Ectodermal cell (in vitro differentiated cells): Measurements from ENCODE around the gene OR8B4. TPM values are rescaled to one million over a fixed set of nuclear protein-coding genes. Genes with fewer than 3 reads are reported as not detected.
"Not testable (repeated sequence)": the region's sequence is repeated elsewhere in the genome, so short reads cannot be mapped to it uniquely, and the experiment has no call there.

Experiments
- H3K27ac ChIP-seq: 2 replicates; pipeline ENCODE4 v1.7.0; 2013; ENCODE audit warnings: mild to moderate bottlenecking, low read depth, low read length; ENCODE audit not compliant: insufficient read depth, poor library complexity, severe bottlenecking
- H3K27me3 ChIP-seq: 2 replicates; pipeline ENCODE4 v1.7.0; 2013; ENCODE audit warnings: mild to moderate bottlenecking, low read length; ENCODE audit not compliant: insufficient read depth, control insufficient read depth, poor library complexity, severe bottlenecking
- H3K36me3 ChIP-seq: one replicate; pipeline ENCODE4 v1.7.0; 2013; ENCODE audit warnings: low read length; ENCODE audit not compliant: control insufficient read depth, insufficient read depth
- H3K4me1 ChIP-seq: one replicate; pipeline ENCODE4 v1.7.0; 2013; ENCODE audit warnings: low read length; ENCODE audit not compliant: control insufficient read depth, insufficient read depth
- H3K4me3 ChIP-seq: 2 replicates; pipeline ENCODE4 v1.7.0; 2013; ENCODE audit warnings: low read depth, low read length, control low read depth; ENCODE audit not compliant: insufficient read depth
- H3K9me3 ChIP-seq: 2 replicates; pipeline ENCODE4 v1.7.0; 2013; ENCODE audit warnings: mild to moderate bottlenecking, low read length, moderate library complexity; ENCODE audit not compliant: control insufficient read depth
- WGBS, 2 experiments: methylation state at CpG; one replicate each; pipeline ENCODE4 v1.1.7; 2013; ENCODE audit warnings: missing lambda C conversion rate in 2 of 2; 5-methylcytosine and 5-hydroxymethylcytosine counted together
- polyA plus RNA-seq, 4 experiments: library from polyadenylated mRNA; stranded (reverse); fragments of 50-300 nt; gene quantifications; one replicate each; pipeline ENCODE4 v1.2.3, GENCODE V29; 2013

Gene OR8B4, protein sequence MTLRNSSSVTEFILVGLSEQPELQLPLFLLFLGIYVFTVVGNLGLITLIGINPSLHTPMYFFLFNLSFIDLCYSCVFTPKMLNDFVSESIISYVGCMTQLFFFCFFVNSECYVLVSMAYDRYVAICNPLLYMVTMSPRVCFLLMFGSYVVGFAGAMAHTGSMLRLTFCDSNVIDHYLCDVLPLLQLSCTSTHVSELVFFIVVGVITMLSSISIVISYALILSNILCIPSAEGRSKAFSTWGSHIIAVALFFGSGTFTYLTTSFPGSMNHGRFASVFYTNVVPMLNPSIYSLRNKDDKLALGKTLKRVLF
- polyA plus RNA-seq (2013, experiment 1 of 4), result not detected
- polyA plus RNA-seq (2013, experiment 2 of 4), result not detected
- polyA plus RNA-seq (2013, experiment 3 of 4), result not detected
- polyA plus RNA-seq (2013, experiment 4 of 4), result not detected

DNA sequence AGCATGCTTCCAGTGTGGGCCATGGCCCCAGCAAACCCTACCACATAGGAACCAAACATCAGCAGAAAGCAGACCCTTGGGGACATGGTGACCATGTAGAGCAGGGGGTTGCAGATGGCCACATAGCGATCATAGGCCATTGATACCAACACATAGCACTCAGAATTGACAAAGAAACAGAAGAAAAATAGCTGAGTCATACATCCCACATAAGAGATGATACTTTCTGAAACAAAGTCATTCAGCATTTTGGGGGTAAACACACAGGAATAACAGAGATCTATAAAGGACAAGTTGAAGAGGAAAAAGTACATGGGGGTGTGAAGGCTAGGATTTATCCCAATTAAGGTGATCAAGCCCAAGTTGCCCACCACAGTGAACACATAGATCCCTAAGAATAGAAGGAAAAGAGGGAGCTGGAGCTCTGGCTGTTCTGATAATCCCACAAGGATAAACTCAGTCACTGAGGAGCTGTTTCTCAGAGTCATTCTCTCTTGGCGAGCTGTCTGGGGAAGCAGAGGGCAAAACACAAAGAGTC, at the start of gene OR8B4:
OR8B4 (minus strand) TSS at position 488 of the 538 bp plus-strand sequence; CDS start at position 488, 0 bp downstream.
- H3K27me3 ChIP-seq, result no peaks in the 10 kb centered on the region
- WGBS, 2 experiments, result 96% methylated on average over 2 of the region's 2 CpGs
- H3K9me3 ChIP-seq, result no peaks in the 10 kb centered on the region
- no peak within 1 kb of the TSS for H3K27ac ChIP-seq
- no peaks in the 10 kb centered on the region for H3K4me1 ChIP-seq
- H3K4me3 ChIP-seq, result no peak within 1 kb of the TSS
- no peaks in the 10 kb centered on the region for H3K36me3 ChIP-seq

DNA sequence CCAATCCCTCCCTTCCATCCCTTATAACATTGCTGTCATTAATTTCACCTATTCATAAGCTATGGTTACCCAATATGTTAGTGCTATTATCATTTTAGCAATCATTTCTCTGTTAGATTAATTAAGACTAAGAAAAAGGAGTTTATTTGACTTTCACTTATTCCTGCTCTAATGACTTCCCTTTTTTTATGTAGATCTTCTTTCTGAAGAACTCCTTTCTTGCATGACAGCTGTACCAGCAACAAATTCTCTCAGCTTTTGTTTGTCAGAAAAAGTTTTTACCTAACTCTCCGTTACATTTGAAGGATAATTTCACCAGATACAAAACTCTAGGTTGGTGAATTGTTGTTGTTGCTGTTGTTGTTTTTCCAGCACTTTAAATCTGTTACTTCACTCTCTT, 49.4 kb upstream of the OR8B4 start:
- no CpG with 5 or more reads among the region's 1 CpG for WGBS, 2 experiments
- Histone ChIP-seq H3K4me1 (no peaks in the 10 kb centered on the region), H3K9me3 (no peaks in the 10 kb centered on the region), H3K27me3 (no peaks in the 10 kb centered on the region), H3K36me3 (no peaks in the 10 kb centered on the region), H3K4me3 (no peak overlapping the region), H3K27ac (no peak overlapping the region)

DNA sequence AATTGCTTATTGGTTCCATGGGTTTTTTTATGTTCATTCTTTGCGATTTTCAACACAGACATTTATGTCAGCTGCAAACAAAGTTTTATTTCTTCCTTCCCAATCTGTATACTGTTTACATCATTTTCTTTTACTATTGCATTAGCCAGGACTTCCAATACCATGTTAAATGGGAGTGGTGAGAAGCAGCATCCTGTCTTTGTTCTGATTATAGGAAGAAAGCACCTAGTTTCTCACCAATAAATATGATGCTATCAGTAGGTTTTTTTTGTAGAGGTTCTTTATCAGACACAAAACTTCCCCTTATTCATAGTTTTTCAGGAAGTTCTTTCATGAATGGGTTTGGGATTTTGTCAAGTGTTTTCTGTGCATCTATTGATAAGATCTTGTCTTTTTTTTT, 48.8 kb upstream of the OR8B4 start:
- no peaks in the 10 kb centered on the region for H3K36me3 ChIP-seq
- no peaks in the 10 kb centered on the region for H3K27me3 ChIP-seq
- H3K4me3 ChIP-seq, result no peak overlapping the region
- no peaks in the 10 kb centered on the region for H3K4me1 ChIP-seq
- 100% methylated on average over 1 of the region's 1 CpG for WGBS, 2 experiments
- no peak overlapping the region for H3K27ac ChIP-seq
- H3K9me3 ChIP-seq, result no peaks in the 10 kb centered on the region

DNA sequence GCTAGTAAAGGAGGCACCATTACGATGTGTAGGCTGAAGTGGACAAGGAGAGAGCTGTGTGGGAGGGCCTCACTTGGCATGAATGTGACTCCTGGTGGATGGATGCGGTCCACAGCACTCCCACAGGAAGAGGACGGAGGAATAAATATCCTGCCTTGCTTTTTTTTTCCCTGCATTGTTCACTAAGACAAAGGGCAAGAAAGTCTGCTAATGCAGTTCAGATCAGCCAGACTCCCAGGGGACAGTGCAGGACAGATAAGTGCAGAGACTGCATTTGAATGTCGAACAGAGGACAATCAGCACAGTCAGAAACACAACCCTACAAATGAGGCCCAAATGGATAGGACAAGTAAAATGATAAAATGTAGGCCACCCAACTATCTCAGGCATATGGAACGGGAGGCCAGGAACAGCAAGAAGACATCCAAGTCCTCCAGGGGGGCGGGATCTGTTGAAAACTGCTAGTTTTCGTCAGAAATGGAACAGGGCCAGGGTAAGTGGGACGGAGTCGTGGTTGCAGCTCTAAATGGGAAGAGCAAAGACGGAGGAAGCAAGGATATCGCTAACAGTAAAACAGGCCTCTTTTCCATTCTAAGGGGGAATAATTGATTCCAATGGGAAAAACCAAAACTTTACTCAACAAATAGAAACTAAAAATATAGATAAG, 46.0 kb upstream of the OR8B4 start:
- Histone ChIP-seq H3K4me3 (no peak overlapping the region), H3K4me1 (no peaks in the 10 kb centered on the region), H3K27me3 (no peaks in the 10 kb centered on the region), H3K27ac (no peak overlapping the region), H3K36me3 (no peaks in the 10 kb centered on the region), H3K9me3 (no peaks in the 10 kb centered on the region)
- WGBS, 2 experiments, result 92 to 93% methylated on average over 11 of the region's 11 CpGs

DNA sequence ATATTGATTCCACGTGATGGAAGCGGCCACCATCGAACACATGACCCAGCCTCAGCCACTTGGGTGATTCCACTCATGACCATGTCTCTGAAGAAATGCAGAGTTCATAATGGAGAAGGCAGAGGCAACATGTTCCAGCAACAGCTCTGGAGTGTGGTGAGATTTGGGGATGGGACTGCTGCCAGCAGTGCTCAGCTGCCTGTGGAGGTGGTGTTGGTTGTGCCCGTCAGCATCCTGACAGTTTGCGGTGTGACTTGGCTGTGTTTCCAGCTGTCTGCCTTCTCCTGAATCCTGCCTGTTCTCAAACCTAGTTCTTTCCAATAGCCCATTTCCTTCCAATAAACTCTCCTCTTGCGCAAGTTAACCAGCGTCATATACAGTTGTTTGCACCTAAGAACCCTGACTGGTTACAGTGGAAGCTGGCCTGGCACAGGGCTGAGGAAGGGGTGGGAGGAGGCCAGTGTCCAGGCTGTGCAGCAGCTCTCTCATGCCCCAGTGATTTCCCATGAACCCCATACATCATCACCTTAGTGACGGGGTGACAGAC, 42.8 kb upstream of the OR8B4 start:
- Histone ChIP-seq H3K4me3 (no peak overlapping the region), H3K36me3 (no peaks in the 10 kb centered on the region), H3K4me1 (no peaks in the 10 kb centered on the region), H3K27me3 (no peaks in the 10 kb centered on the region), H3K27ac (no peak overlapping the region), H3K9me3 (no peaks in the 10 kb centered on the region)
- 92 to 94% methylated on average over 7 to 8 of the region's 8 CpGs for WGBS, 2 experiments

DNA sequence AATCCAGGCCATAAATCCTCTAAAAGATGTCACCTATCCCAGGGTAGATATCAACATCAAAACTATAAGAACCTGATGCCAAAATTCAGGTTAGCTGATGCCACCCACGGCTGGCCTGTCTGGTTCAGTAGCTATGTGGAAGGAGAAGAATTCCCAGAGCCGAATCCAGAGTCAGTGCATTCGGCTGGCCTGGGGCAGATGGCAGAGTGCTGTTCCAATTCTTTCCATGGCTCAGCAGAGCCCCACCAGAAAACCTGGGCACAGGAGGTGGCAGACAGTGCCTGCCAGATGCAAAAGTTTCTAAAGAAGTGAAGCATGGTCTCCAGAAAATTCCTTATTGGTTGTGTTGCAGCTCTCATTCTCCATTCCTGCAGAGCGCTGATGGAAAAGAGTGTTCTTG, 40.7 kb upstream of the OR8B4 start:
- Histone ChIP-seq H3K27me3 (no peaks in the 10 kb centered on the region), H3K27ac (no peak overlapping the region), H3K36me3 (no peaks in the 10 kb centered on the region), H3K9me3 (no peaks in the 10 kb centered on the region), H3K4me1 (no peaks in the 10 kb centered on the region), H3K4me3 (no peak overlapping the region)
- 95 to 98% methylated on average over 4 of the region's 4 CpGs for WGBS, 2 experiments

DNA sequence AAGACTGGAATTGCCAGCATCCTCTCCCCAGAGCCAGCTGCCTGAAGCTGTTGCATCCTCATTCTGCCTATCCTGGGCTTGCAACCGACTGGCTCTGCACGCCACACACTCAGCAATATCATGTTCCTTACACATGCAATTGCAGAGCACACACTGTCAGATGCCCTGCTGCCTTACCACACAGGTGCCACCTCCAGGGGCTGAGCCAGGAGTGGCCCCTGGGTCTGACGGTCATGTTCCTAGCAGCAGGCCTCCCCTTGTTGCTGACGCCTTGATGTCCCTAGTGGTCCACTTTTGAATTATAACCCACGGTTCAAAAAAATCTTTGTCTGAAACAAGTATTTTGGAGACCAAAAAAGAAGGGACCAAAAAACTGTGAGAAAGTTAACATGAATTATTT, 39.3 kb upstream of the OR8B4 start:
- Histone ChIP-seq H3K27ac (no peak overlapping the region), H3K4me3 (no peak overlapping the region), H3K4me1 (no peaks in the 10 kb centered on the region), H3K36me3 (no peaks in the 10 kb centered on the region), H3K27me3 (no peaks in the 10 kb centered on the region), H3K9me3 (no peaks in the 10 kb centered on the region)
- WGBS, 2 experiments, result 85 to 86% methylated on average over 5 of the region's 5 CpGs

- WGBS, 2 experiments, result 90 to 92% methylated on average over 3 of the region's 3 CpGs
These were observed 38.7 kb upstream of the OR8B4 start for GRCh38 chr11:124463324-124463723.

DNA sequence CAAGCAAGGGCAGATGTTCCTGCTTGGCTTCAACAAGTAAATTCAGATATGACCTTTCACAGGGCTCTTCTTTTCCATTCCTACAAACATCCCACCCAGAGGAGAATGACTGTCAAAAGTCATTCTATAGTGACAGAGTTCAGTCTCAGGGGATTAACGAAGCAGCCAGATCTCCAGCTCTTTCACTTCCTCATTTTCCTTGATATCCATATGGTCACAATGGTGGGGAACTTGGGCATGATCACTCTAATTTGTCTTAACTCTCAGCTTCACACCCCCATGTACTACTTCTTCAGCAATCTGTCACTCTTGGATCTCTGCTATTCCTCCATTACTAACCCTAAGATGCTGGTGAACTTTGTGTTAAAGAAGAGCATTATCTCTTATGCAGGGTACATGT, 35.8 kb upstream of the OR8B4 start:
- H3K27ac ChIP-seq, result no peak overlapping the region
- WGBS, 2 experiments, result 83 to 93% methylated on average over 1 of the region's 1 CpG
- H3K27me3 ChIP-seq, result no peaks in the 10 kb centered on the region

More at GRCh38 chr11:124463324-124463723, 38.7 kb upstream of the OR8B4 start:
- Histone ChIP-seq H3K27me3 (no peaks in the 10 kb centered on the region), H3K27ac (no peak overlapping the region), H3K36me3 (no peaks in the 10 kb centered on the region), H3K9me3 (no peaks in the 10 kb centered on the region), H3K4me1 (no peaks in the 10 kb centered on the region), H3K4me3 (no peak overlapping the region)

GRCh38 chr11:124459379-124459778, 34.7 kb upstream of the OR8B4 start:
- not testable (repeated sequence) for H3K27ac ChIP-seq, H3K4me3 ChIP-seq, H3K27me3 ChIP-seq, H3K4me1 ChIP-seq, H3K9me3 ChIP-seq, H3K36me3 ChIP-seq
- WGBS, 2 experiments, result 92 to 94% methylated on average over 7 of the region's 7 CpGs

More for the DNA sequence above, 35.8 kb upstream of the OR8B4 start:
- H3K9me3 ChIP-seq, result no peaks in the 10 kb centered on the region
- H3K36me3 ChIP-seq, result no peaks in the 10 kb centered on the region
- H3K4me1 ChIP-seq, result no peaks in the 10 kb centered on the region
- H3K4me3 ChIP-seq, result no peak overlapping the region
